ENCODE data around the gene GSTP1.
"Not testable (repeated sequence)": the region's sequence is repeated elsewhere in the genome, so short reads cannot be mapped to it uniquely, and the experiment has no call there.

Gene GSTP1

DNA sequence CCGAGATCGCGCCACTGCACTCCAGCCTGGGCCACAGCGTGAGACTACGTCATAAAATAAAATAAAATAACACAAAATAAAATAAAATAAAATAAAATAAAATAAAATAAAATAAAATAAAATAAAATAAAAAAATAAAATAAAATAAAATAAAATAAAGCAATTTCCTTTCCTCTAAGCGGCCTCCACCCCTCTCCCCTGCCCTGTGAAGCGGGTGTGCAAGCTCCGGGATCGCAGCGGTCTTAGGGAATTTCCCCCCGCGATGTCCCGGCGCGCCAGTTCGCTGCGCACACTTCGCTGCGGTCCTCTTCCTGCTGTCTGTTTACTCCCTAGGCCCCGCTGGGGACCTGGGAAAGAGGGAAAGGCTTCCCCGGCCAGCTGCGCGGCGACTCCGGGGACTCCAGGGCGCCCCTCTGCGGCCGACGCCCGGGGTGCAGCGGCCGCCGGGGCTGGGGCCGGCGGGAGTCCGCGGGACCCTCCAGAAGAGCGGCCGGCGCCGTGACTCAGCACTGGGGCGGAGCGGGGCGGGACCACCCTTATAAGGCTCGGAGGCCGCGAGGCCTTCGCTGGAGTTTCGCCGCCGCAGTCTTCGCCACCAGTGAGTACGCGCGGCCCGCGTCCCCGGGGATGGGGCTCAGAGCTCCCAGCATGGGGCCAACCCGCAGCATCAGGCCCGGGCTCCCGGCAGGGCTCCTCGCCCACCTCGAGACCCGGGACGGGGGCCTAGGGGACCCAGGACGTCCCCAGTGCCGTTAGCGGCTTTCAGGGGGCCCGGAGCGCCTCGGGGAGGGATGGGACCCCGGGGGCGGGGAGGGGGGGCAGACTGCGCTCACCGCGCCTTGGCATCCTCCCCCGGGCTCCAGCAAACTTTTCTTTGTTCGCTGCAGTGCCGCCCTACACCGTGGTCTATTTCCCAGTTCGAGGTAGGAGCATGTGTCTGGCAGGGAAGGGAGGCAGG, at the start of gene GSTP1:
GSTP1 (plus strand) TSS at position 566 of the 958 bp plus-strand sequence; CDS start at position 598, 32 bp downstream.
- peak; percentile 67 for DNase-seq (ENCODE audit: low read depth)

DNA sequence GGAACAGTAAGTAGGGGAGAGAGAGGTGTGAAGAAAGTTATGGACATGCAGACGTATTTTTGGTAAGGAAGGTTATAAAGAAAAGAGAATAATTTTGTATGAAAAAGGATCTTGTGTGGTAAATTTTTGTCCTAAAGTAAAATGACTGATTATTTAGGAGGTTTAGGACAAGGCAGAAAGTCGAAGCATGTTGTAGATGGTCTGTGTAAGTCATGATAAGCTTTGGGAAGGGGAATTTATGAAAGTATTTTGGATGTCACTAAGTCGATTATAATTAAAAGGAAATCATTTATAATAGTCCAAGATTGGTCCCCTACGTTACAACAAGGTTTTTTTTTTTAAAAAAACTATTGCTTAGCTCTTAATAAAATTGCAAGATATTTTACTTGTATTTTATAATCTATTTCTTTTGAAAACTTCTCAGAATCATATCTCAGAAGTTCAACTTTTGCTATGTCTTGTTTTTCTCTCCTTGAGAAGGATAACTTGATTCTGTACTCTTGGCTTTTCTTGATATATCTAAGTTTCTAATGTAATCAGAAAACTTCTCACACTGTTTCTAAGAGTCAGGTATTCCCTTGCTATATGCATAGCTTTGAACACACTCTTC, 49.4 kb upstream of the GSTP1 start:
- no peak for DNase-seq (ENCODE audit: low read depth)

DNA sequence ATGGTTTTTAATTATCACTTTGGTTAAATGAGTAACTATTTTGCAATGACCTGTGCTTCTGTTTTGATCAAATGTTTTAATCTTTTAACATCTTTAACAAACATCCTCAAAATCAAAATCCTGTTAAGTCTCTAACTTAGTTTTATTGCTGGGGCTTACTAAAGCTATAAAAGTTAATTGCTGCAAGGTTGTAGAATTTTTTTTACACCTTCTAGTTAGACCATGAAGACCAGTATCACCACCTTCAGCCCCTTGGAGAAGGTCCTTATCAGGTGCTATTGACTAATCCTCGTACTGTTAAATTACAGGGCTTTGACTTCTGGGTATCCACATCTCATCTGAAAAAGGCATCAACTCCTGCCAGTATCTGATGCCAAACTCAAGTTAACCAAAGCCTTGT, 48.1 kb upstream of the GSTP1 start:
- no peak for DNase-seq (ENCODE audit: low read depth)

DNA sequence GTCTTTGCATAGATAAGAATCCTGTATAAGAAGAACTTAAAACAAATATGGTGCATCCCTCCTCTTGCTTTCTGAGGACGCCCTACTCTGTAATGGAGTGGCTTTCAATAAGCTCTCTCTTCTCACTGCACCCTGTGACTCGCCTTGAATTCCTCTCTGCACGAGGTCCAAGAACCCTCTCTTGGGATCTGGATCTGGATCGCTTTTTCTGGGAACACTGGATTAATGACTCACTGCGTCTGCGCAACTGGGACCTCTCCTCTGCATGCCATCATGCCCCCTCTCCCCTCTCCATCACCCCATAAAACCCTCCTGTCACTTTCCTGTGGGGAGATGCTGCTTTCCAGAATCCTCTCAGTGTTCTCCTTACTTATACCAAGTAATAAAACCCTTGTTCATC, 45.3 kb upstream of the GSTP1 start:
- DNase-seq (ENCODE audit: low read depth) = no peak

DNA sequence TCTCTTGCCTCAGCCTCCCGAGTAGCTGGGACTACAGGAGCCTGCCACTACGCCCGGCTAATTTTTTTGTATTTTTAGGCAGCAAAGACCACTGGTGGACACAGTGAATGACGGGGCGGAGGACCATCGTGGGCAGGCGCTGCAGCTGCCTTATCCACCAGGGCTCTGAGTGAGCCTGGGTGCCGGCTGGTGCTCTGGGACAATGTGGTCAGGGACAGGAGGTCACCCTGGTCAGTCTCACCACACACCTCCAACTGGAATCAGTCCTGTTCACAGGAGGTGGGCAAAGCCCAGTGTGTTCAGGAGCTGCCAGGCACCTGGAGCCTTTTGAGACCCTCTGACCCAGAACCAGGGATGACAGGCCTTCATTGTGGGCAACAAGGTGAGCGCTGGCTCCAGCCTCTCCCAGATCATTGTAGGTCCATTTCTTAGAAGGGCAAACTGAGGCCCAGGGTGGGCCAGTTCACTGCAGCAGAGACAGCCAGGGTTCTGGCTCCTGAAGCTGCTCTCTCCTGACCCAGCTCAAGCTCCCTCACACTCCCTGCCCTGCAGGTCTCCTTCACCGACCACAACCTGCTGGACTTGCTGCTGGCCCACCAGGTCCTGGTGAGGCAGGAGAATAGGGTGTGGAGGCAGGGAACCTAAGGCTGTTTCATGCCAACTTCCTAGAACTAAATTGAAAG, 44.6 kb upstream of the GSTP1 start:
- DNase-seq (ENCODE audit: low read depth) = no peak

DNA sequence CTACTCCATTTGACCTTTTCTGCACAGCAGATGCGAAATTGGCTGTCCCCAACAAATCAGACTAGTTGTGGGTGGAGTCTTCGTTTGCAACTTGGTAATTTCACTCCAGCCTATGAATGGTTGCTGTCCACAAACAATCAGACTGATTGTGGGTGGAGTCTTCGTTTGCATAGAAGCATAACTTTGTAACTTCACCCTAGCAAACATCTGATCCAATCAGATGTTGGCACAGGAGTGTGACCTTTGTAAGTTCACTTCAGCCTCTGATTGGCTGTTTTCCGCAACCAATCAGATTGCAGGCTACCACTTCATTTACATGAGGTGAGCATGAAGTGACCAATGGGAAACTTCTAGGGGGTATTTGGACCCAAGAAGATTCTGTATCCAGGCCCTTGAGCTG, 44.1 kb upstream of the GSTP1 start:
- no peak for DNase-seq (ENCODE audit: low read depth)

DNA sequence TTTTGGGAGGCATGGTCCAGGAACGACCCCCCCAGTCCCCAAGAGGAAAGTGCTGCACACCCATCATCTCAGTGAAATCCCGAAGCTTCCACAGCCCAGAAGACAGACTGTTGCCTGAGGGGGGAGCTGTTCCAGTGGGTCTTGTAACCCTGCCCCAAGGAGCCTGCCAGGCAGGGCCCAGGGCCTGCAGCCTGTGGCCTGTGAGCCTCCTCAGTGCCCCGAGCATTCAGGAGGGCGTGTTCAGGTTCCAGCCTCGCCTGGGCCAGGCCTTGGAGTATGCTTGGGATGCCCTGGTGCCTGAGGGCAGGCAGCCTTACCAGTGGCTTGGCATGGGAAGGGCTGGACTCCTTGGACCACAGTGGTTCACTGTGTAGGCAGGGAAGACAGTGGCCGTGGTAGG, 42.4 kb upstream of the GSTP1 start:
- DNase-seq (ENCODE audit: low read depth) = no peak

DNA sequence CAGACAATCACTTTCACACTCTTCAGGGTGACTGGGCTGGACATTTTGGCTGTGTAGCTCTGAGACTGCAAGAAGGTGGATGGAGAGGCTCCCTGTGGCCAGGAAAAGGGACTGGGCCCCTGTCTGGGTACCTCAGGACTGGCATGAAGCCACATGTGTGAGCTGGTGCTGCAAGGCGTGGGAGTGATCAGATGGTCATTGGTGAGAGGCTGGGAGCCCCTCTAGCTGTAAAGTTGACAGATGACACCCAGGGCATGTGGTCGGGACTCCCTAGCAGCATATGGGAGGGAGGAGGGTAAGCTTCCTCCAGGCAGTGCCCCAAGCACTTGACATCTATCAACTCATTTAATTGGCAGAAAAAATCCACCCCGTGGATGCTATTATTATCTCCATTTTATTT, 41.4 kb upstream of the GSTP1 start:
- no peak for DNase-seq (ENCODE audit: low read depth)

DNA sequence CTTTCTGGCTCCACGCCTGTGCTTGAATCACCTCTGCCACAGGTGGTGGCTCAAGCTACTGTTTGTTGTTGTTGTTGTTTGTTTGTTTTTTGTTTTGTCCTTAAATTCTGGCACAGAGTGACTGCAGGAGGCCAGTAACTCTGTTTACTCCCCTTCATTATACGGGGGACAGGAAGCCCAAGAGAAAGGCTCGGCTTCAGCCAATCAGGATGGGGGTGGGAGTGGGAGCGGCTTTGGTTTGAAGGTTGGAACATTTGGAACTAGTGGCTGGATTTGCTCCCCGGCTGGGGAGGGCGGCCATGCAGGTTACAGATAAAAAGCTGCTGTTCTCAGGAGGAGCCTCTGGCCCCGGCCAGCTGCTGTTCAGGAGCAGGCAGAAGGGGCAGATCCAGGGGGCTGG, 40.6 kb upstream of the GSTP1 start:
- no peak for DNase-seq (ENCODE audit: low read depth)

DNA sequence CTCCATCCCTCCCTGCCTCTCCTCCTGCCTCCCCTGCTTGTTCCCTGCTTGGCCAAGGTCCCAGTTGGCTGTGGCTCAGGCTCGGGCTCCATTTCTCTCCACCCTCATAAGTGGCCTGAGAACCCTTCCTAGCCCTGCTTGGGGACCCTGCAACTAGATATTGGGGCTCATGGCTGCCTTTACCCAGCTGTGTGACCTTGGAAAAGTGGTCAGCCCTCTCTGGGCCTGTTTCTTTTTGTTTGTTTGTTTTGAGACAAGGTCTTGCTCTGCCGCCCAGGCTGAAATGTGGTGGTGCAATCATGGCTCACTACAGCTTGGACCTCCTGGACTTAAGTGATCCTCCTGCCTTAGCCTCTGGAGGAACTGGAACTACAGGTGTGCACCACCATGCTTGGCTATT, 40.0 kb upstream of the GSTP1 start:
- DNase-seq (ENCODE audit: low read depth) = no peak

DNA sequence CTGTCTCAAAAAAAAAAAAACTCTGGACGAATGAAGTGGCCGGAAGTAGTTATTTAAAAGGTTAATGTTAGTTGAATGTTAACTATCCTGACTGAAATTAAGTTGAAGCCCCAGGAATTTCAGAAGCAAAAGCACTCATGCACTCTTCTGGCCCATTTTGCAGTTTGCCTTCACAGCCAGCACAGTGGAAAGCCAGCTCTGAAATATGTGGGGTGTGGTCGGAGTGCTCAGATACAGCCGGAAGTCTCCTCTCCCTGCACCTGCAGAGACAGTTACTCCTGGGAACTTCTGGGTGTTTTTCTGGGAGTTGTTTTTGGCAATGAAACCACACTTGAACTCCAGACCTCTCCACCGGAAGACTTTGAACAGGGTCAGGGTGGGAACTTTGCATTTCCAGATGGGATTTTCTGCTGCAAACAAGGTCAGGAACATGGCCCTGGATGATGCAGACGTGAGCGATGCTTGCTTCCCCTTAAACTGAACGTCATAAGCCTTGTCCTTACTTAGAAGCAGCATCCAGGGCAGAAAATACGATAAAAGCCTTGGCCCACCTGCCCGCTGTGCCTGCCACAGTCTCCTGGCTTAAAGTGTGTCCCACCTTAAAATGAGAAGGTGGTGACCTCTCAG, 38.9 kb upstream of the GSTP1 start:
- DNase-seq (ENCODE audit: low read depth) = no peak

DNA sequence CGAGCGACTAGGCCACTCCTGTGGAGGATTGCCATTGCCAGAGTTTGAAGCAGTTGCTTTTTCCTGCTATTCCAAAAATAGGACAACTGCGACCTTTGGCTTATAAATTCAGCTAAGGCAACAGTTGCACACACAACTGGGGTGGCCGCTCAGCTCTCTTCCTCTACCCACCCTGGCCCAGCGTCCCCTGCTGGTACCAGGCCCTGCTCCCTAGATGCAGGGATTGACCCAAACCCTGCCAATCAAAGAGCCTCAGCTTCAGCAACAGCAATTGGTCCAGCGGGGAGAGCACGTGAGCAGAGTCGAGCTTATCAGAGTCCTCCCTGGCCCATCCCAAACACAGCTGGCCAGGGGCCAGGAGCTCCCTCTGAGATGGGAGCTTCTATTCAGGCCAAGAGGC, 38.3 kb upstream of the GSTP1 start:
- DNase-seq (ENCODE audit: low read depth) = no peak

DNA sequence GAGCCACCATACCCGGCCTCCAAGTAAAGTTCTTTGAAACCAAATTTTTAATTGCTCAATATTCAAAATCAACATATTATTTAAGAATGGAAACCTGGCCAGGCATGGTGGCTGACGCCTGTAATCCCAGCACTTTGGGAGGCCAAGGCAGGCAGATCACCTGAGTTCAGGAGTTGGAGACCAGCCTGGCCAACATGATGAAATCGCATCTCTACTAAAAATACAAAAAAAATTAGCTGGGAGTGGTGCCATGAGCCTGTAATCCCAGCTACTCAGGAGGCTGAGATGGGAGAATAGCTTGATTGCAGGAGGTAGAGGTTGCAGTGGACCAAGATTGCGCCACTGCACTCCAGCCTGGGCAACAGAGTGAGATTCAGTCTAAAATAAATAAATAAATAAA, 35.5 kb upstream of the GSTP1 start:
- not testable (repeated sequence) for DNase-seq (ENCODE audit: low read depth)

DNA sequence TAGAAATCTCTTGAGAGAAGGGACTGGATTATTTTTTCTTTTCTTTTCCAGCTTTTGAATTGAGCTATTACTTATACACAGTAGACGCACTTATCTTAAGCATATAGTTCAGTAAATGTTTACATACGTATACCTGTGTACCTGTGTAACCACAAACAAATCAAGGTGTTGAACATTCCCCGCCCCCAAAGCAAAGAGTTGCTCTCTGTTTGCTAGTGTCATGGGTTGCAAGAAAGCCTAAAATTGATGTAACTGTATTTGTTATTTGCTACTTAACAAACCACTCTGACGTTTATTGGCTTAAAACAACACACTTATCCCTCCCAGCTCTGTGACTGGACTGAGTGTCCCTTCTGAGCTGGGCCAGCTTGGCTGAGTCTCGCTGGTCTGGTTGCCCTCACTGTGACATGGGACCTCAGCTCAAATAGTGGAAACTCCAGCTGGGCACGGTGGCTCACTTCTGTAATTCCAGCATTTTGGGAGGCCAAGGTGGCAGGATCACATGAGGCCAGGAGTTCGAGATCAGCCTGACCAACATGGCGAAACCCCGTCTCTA, 35.0 kb upstream of the GSTP1 start:
- no peak for DNase-seq (ENCODE audit: low read depth)

DNA sequence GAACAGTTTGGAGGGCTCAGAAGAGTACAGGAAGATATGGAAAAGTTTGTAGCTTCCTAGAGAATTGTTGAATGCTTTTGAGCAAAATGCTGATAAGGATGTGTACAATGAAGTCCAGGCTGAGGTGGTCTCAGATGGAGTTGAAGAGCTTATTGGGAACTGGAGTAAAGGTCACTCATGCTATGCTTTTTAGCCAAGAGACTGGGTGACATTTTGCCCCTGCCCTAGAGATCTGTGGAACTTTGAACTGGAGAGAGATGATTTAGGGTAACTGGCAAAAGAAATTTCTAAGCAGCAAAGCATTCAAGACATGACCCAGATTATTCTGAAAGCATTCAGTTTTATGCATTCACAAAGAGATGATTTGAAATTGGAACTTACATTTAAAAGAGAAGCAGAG, 32.5 kb upstream of the GSTP1 start:
- no peak for DNase-seq (ENCODE audit: low read depth)

DNA sequence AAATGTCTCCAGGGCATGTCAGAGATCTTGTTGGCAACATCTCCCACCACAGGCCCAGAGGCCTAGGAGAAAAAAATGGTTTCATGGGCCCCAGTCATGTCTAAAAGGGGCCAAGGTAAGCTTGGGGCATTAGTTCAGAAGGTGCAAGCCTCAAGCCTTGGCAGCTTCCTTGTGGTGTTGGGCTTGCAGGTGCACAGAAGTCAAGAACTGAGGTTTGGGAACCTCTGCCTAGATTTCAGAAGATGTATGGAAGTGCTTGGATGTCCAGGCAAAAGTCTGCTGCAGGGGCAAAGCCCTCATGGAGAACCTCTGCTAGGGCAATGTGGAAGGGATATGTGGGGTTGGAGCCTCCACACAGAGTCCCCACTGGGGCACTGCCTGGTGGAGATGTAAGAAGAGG, 31.9 kb upstream of the GSTP1 start:
- DNase-seq (ENCODE audit: low read depth) = not testable (repeated sequence)

DNA sequence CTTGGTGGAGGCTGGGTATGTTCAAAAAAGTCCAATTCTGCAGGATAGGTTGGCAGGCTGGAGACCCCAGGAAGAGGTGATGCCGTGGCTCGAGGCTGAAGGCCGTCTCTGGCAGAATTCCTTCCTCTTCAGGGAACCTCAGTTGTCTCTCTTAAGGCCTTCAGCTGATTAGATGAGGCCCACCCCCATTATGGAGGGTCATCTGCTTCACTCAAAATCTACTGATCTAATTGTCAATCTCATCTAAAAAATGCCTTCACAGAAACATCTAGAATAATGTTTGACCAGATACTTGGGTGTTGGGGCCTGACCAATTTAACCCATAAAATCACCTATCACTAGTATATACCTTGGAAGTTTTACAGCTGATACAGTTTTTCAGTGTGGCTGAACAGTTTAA, 27.4 kb upstream of the GSTP1 start:
- no peak for DNase-seq (ENCODE audit: low read depth)

DNA sequence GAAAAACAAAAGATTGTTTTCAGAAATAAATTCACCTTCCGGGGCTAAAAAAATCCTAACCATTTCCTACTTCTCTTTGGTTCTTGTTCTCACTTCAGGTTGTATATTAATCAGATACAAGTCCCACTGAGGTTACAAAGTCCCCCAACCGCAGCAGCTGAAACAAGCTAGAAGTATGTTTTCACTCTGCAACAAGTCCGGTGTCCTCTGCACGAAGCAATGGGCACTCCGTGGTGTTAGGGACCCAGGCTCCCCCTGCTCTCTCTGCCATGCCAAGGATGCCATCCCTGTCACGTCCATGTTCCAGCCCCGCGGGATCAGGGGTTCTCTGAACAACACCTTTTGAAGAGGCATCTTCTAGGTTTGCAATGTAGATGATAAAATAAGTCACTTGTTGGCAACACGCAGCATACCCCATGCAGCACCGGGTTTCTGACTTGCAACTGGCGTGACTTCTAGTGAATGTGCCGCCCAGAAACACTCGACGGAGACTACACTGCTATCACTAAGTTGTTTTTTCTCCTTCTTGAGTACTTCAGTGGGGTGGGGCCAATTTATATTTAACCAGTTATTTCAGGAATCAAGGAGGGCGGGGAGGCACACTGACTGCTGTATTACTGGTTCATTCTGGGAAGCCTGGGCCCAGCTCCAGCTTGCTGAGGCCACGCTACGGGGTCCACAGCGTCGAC, 25.4 kb upstream of the GSTP1 start:
- DNase-seq (ENCODE audit: low read depth) = no peak

DNA sequence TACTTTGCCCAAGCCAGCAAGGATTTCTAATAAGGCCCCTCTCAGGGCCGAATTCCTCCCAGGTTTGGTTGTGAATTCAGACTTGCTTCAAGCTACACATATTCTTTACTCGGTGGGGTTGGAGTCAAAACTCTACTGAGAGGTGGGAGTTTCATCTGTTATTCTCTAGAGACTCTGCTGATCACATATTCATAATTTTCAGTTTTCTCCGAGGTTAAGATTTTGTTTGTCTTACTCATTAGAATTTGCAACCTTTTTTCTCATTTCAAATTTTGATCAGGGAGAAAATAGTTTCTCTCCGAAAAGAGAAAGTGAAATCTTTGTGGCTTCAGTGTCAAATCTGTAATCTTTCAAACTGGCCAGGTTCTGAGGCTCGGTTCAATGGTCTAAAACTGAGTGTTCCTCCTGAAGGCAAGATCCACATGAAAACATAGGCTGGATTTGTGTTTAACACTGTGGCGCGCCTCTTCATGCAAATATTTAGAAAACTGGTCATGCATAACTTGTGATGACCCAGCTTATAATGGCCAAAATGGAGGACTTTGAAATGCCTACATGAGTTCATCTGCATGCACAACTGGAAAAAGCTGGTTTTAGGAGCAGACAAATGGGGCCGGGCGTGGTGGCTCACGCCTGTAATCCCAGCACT, 21.5 kb upstream of the GSTP1 start:
- no peak for DNase-seq (ENCODE audit: low read depth)

DNA sequence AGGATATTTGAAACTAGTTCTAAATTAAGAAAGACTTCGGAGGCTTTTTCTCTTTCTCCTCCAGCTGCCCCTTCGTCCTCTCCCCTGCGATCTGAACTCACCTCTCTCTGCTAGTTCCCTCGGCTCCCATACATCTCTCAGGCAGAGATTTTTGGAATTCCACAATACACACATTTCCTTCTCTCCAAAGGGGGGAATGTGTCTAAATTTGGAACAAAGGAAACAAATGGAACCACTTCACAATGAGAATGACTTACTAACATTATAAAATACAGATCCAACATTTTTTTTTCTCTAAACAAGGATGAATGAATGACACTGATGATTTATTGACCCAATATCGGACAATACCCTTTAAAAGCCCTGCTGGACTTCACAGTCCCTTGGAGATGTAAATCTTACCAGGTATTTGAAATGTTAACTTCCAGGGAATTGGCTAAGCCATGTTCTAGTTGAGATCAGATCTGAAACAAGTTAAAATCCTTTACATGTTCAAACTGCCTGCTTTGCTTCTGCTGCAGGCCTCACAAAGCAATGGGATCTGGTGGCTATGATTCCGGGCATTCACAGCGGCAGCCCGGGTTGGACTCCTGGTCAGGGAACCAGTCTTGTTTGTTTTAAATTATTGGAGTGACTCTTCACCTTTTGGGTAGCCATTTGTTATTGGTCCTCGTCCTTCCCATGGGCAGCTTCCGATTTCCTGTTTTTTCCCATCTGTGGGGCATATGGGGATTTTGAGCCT, 20.5 kb upstream of the GSTP1 start:
- no peak for DNase-seq (ENCODE audit: low read depth)
